Mucosa of rectum (tissue), 2 donors: ENCODE measurements around the gene FKTN.

Source experiments
- H3K27ac ChIP-seq, 2 donors: one replicate each; pipeline ENCODE4 v1.7.0; 2013; ENCODE audit warnings: inconsistent platforms in 2 of 2, low read depth in 2 of 2, low read length in 2 of 2
- H3K27me3 ChIP-seq, 2 donors: one replicate each; pipeline ENCODE4 v1.7.0; 2013; ENCODE audit warnings: low read length in 2 of 2; ENCODE audit not compliant: control insufficient read depth in 2 of 2, insufficient read depth in 2 of 2
- H3K36me3 ChIP-seq, 2 donors: one replicate each; pipeline ENCODE4 v1.7.0; 2013; ENCODE audit warnings: low read length in 2 of 2; ENCODE audit not compliant: control insufficient read depth in 2 of 2, insufficient read depth in 2 of 2
- H3K4me1 ChIP-seq, 2 donors: one replicate each; pipeline ENCODE4 v1.7.0; 2013; ENCODE audit warnings: low read length in 2 of 2, mild to moderate bottlenecking in 1 of 2; ENCODE audit not compliant: control insufficient read depth in 2 of 2, insufficient read depth in 2 of 2
- H3K4me3 ChIP-seq, 2 donors: one replicate each; pipeline ENCODE4 v1.7.0; 2013; ENCODE audit warnings: low read length in 2 of 2
- H3K9ac ChIP-seq, 2 donors: one replicate each; pipeline ENCODE4 v1.7.0; 2013; ENCODE audit warnings: low read length in 2 of 2, low read depth in 1 of 2, mild to moderate bottlenecking in 1 of 2
- H3K9me3 ChIP-seq, 2 donors: one replicate each; pipeline ENCODE4 v1.7.0; 2013; ENCODE audit warnings: low read length in 2 of 2; ENCODE audit not compliant: control insufficient read depth in 2 of 2
- donor health status: healthy.
- donor health status: Normal muscosa, but diverticular disease.

The FKTN gene

GRCh38 chr9:105673850-105674387, 116.0 kb downstream of the FKTN start:
- H3K4me1 ChIP-seq = no peaks in the 10 kb centered on the region
- no peak overlapping the region for H3K9ac ChIP-seq
- H3K4me3 ChIP-seq = no peak overlapping the region
- H3K27ac ChIP-seq = no peak overlapping the region
- H3K36me3 ChIP-seq = no peaks in the 10 kb centered on the region
- H3K9me3 ChIP-seq = no peaks in the 10 kb centered on the region
- peaks cover 0 to 11% of the 10 kb centered on the region in 2 donors for H3K27me3 ChIP-seq

GRCh38 chr9:105676351-105676923, 118.5 kb downstream of the FKTN start:
- H3K36me3 ChIP-seq = no peaks in the 10 kb centered on the region
- no peaks in the 10 kb centered on the region for H3K9me3 ChIP-seq
- no peaks in the 10 kb centered on the region for H3K4me1 ChIP-seq
- no peak overlapping the region for H3K27ac ChIP-seq
- no peak overlapping the region for H3K9ac ChIP-seq
- no peaks in the 10 kb centered on the region for H3K27me3 ChIP-seq
- no peak overlapping the region for H3K4me3 ChIP-seq

- H3K27ac ChIP-seq = no peak overlapping the region
- no peaks in the 10 kb centered on the region for H3K27me3 ChIP-seq
- no peaks in the 10 kb centered on the region for H3K36me3 ChIP-seq
- H3K4me3 ChIP-seq = no peak overlapping the region
- no peak overlapping the region for H3K9ac ChIP-seq
- no peaks in the 10 kb centered on the region for H3K9me3 ChIP-seq
- H3K4me1 ChIP-seq = no peaks in the 10 kb centered on the region
These were observed 120.2 kb downstream of the FKTN start for GRCh38 chr9:105678163-105678562.

- Histone ChIP-seq H3K27me3 (no peaks in the 10 kb centered on the region), H3K9ac (no peak overlapping the region), H3K36me3 (no peaks in the 10 kb centered on the region), H3K27ac (no peak overlapping the region), H3K4me3 (no peak overlapping the region), H3K9me3 (no peaks in the 10 kb centered on the region), H3K4me1 (no peaks in the 10 kb centered on the region)
These were observed 120.8 kb downstream of the FKTN start for GRCh38 chr9:105678781-105679180.

GRCh38 chr9:105679257-105680022, 121.5 kb downstream of the FKTN start:
- no peaks in the 10 kb centered on the region for H3K36me3 ChIP-seq
- H3K9ac ChIP-seq = no peak overlapping the region
- no peaks in the 10 kb centered on the region for H3K9me3 ChIP-seq
- peak overlapping the region in 1 of 2 donors; percentile 31 for H3K4me3 ChIP-seq
- no peaks in the 10 kb centered on the region for H3K27me3 ChIP-seq
- H3K4me1 ChIP-seq = no peaks in the 10 kb centered on the region
- no peak overlapping the region for H3K27ac ChIP-seq

- Histone ChIP-seq H3K36me3 (no peaks in the 10 kb centered on the region), H3K9me3 (no peaks in the 10 kb centered on the region), H3K4me1 (no peaks in the 10 kb centered on the region), H3K27me3 (no peaks in the 10 kb centered on the region), H3K9ac (no peak overlapping the region), H3K27ac (no peak overlapping the region), H3K4me3 (no peak overlapping the region)
These were observed 123.4 kb downstream of the FKTN start for GRCh38 chr9:105681313-105681712.

GRCh38 chr9:105681724-105682123, 123.8 kb downstream of the FKTN start:
- no peaks in the 10 kb centered on the region for H3K9me3 ChIP-seq
- no peak overlapping the region for H3K9ac ChIP-seq
- H3K36me3 ChIP-seq = no peaks in the 10 kb centered on the region
- H3K27ac ChIP-seq = no peak overlapping the region
- H3K27me3 ChIP-seq = no peaks in the 10 kb centered on the region
- no peaks in the 10 kb centered on the region for H3K4me1 ChIP-seq
- no peak overlapping the region for H3K4me3 ChIP-seq

- Histone ChIP-seq H3K27me3 (no peaks in the 10 kb centered on the region), H3K36me3 (no peaks in the 10 kb centered on the region), H3K4me1 (no peaks in the 10 kb centered on the region), H3K9ac (no peak overlapping the region), H3K4me3 (no peak overlapping the region), H3K9me3 (no peaks in the 10 kb centered on the region), H3K27ac (no peak overlapping the region)
These were observed 125.9 kb downstream of the FKTN start for GRCh38 chr9:105683688-105684275.

- Histone ChIP-seq H3K9me3 (no peaks in the 10 kb centered on the region), H3K4me1 (no peaks in the 10 kb centered on the region)
These were observed 129.0 kb downstream of the FKTN start for GRCh38 chr9:105686936-105687335.

More at GRCh38 chr9:105686936-105687335, 129.0 kb downstream of the FKTN start:
- Histone ChIP-seq H3K4me3 (no peak overlapping the region), H3K9ac (no peak overlapping the region), H3K27ac (no peak overlapping the region), H3K27me3 (no peaks in the 10 kb centered on the region), H3K36me3 (no peaks in the 10 kb centered on the region)
